ENCODE data around the gene FAM43B. TPM values are rescaled to one million over a fixed set of nuclear protein-coding genes. Genes with fewer than 3 reads are reported as not detected.

Gene FAM43B
- total RNA-seq, 2 donors from 2014 or later, result 0.27 to 3.0 TPM

DNA sequence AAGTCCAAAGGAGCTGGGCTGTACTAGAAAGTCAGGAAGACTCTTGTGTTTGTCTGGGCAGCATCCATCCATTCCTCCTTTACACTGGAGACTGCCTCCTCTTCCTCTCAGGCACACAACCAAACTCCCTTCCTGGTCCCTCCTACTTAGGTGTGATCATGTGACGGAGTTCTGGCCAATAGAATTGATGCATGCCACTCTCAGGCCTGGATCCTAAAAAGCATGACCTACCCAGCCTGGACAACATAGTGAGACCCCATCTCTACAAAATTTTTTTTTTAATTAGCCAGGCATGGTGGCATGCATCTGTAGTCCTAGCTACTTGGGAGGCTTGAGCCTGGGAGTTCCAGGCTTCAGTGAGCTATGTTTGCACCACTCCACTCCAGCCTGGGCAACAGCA is 8.6 kb downstream of the FAM43B start:
- no peaks in the 10 kb centered on the region for H3K4me1 ChIP-seq (ENCODE audit: control insufficient read depth in 1 of 2, low read depth in 2 of 2)
- H3K9me3 ChIP-seq, result no peaks in the 10 kb centered on the region
- DNase-seq (ENCODE audit: low spot score), result no peak
- no peak for TF ChIP-seq CTCF (IDR thresholded peaks at IDR 0.05)
- no peak for ATAC-seq (ENCODE audit: insufficient number of reproducible peaks, low FRiP score, low read depth)
- no peaks in the 10 kb centered on the region for H3K36me3 ChIP-seq
- no peaks in the 10 kb centered on the region for H3K27me3 ChIP-seq (replicated peaks; ENCODE audit: insufficient read depth)
- H3K4me3 ChIP-seq, result no peak overlapping the region
- no peak overlapping the region for H3K27ac ChIP-seq

DNA sequence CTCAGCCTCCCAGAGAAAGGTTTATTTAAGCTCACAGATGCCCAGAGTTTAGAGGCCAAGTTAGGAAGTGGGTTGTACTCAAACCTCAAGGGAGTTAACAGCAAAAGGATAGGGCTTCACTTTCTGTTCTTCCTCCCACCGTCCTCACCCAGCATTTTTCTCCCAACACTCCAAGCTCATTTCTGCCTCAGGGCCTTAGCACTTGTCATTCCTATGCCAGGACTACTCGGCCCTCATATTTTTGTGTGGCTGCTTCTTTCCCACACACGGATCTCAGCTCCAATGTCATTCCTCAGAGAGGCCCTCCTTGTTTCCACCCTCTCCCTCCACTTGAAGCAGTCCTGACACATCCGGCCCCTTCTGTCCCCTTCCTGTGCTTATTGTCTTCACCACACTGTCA is 12.9 kb downstream of the FAM43B start:
- no peaks in the 10 kb centered on the region for H3K36me3 ChIP-seq
- no peak for ATAC-seq (ENCODE audit: insufficient number of reproducible peaks, low FRiP score, low read depth)
- no peak overlapping the region for H3K27ac ChIP-seq
- no peaks in the 10 kb centered on the region for H3K4me1 ChIP-seq (ENCODE audit: control insufficient read depth in 1 of 2, low read depth in 2 of 2)
- no peaks in the 10 kb centered on the region for H3K9me3 ChIP-seq
- no peak for DNase-seq (ENCODE audit: low spot score)
- no peak overlapping the region for H3K4me3 ChIP-seq
- H3K27me3 ChIP-seq (replicated peaks; ENCODE audit: insufficient read depth), result no peaks in the 10 kb centered on the region
- no peak for TF ChIP-seq CTCF (IDR thresholded peaks at IDR 0.05)

GRCh38 chr1:20569523-20570098 is 17.2 kb downstream of the FAM43B start:
- Histone ChIP-seq H3K36me3 (no peaks in the 10 kb centered on the region), H3K27ac (no peak overlapping the region), H3K9me3 (no peaks in the 10 kb centered on the region), H3K4me1 (ENCODE audit: control insufficient read depth in 1 of 2, low read depth in 2 of 2) (no peaks in the 10 kb centered on the region), H3K27me3 (replicated peaks; ENCODE audit: insufficient read depth) (no peaks in the 10 kb centered on the region), H3K4me3 (no peak overlapping the region)
- TF ChIP-seq CTCF (IDR thresholded peaks at IDR 0.05), result no peak
- DNase-seq (ENCODE audit: low spot score), result no peak
- ATAC-seq (ENCODE audit: insufficient number of reproducible peaks, low FRiP score, low read depth), result no peak

- no peaks in the 10 kb centered on the region for H3K36me3 ChIP-seq
- no peak overlapping the region for H3K27ac ChIP-seq
- no peaks in the 10 kb centered on the region for H3K27me3 ChIP-seq (replicated peaks; ENCODE audit: insufficient read depth)
These were observed 19.1 kb downstream of the FAM43B start for GRCh38 chr1:20571427-20571826.

DNA sequence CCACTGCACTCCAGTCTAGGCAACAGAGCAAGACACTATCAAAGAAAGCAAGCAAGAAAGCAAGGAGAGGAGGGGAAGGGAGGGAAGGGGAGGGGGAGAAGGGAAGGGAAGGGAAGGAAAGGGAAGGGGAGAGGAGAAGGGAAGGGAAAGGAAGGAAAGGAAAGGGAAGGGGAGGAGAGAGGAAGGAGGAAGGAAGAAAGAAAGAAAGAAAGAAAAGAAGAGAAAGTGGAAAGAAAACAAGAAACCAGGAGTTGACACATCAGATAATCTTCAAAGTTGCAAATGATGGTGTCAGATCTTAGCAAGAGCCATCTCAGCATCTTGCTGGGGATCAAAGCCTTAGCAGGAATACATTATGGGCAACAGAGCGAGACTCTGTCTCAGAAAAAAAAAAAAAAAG is 21.6 kb downstream of the FAM43B start:
- no peaks in the 10 kb centered on the region for H3K27me3 ChIP-seq (replicated peaks; ENCODE audit: insufficient read depth)
- H3K4me3 ChIP-seq, result no peak overlapping the region
- H3K9me3 ChIP-seq, result no peaks in the 10 kb centered on the region
- no peak for ATAC-seq (ENCODE audit: insufficient number of reproducible peaks, low FRiP score, low read depth)
- no peaks in the 10 kb centered on the region for H3K4me1 ChIP-seq (ENCODE audit: control insufficient read depth in 1 of 2, low read depth in 2 of 2)
- no peak for DNase-seq (ENCODE audit: low spot score)
- no peak overlapping the region for H3K27ac ChIP-seq
- TF ChIP-seq CTCF (IDR thresholded peaks at IDR 0.05), result no peak
- no peaks in the 10 kb centered on the region for H3K36me3 ChIP-seq

More at GRCh38 chr1:20571427-20571826, 19.1 kb downstream of the FAM43B start:
- no peaks in the 10 kb centered on the region for H3K9me3 ChIP-seq
- no peak for ATAC-seq (ENCODE audit: insufficient number of reproducible peaks, low FRiP score, low read depth)
- no peak for DNase-seq (ENCODE audit: low spot score)
- H3K4me3 ChIP-seq, result no peak overlapping the region
- H3K4me1 ChIP-seq (ENCODE audit: control insufficient read depth in 1 of 2, low read depth in 2 of 2), result no peaks in the 10 kb centered on the region
- TF ChIP-seq CTCF (IDR thresholded peaks at IDR 0.05), result no peak
